HEK293 (cell line): ENCODE measurements around the gene DEAF1.

Source experiments
- EGR2 ChIP-seq: fragments of 450-650 bp; formaldehyde crosslinking; IDR thresholded peaks from 2 replicates; pipeline ENCODE4 v1.5.1; 2016; ENCODE audit warnings: low read depth, missing biosample characterization, missing genetic modification characterization
- KLF17 ChIP-seq: fragments of 450-650 bp; formaldehyde crosslinking; IDR thresholded peaks from 2 replicates; pipeline ENCODE4 v1.5.1; 2016; ENCODE audit warnings: missing biosample characterization, missing genetic modification characterization
- MYNN ChIP-seq: fragments of 450-650 bp; formaldehyde crosslinking; IDR thresholded peaks from 2 replicates; pipeline ENCODE4 v1.5.1; 2016; ENCODE audit warnings: missing biosample characterization, missing genetic modification characterization, borderline replicate concordance
- PRDM10 ChIP-seq: fragments of 450-650 bp; formaldehyde crosslinking; IDR thresholded peaks from 2 replicates; pipeline ENCODE4 v1.5.1; 2016; ENCODE audit warnings: missing biosample characterization, missing genetic modification characterization
- TRIM28 ChIP-seq: IDR thresholded peaks from 2 replicates; pipeline ENCODE4 v1.6.1; 2011; ENCODE audit warnings: low read length, control low read depth, borderline replicate concordance
- YY1 ChIP-seq: fragments of 450-650 bp; formaldehyde crosslinking; IDR thresholded peaks from 2 replicates; pipeline ENCODE4 v1.5.1; 2018; ENCODE audit warnings: missing biosample characterization, missing genetic modification characterization
- YY2 ChIP-seq: fragments of 450-650 bp; formaldehyde crosslinking; IDR thresholded peaks from 2 replicates; pipeline ENCODE4 v1.5.1; 2016; ENCODE audit warnings: missing biosample characterization, missing genetic modification characterization
- ZFP41 ChIP-seq: fragments of 450-650 bp; formaldehyde crosslinking; IDR thresholded peaks from 2 replicates; pipeline ENCODE4 v1.5.1; 2016; ENCODE audit warnings: missing biosample characterization, missing genetic modification characterization, borderline replicate concordance
- ZNF114 ChIP-seq: fragments of 450-650 bp; formaldehyde crosslinking; IDR thresholded peaks from 2 replicates; pipeline ENCODE4 v1.5.0; 2017; ENCODE audit warnings: missing biosample characterization, missing genetic modification characterization
- ZNF221 ChIP-seq: fragments of 450-650 bp; formaldehyde crosslinking; IDR thresholded peaks from 2 replicates; pipeline ENCODE4 v1.5.1; 2017; ENCODE audit warnings: missing biosample characterization, missing genetic modification characterization, borderline replicate concordance
- ZNF488 ChIP-seq: fragments of 450-650 bp; formaldehyde crosslinking; IDR thresholded peaks from 2 replicates; pipeline ENCODE4 v1.5.1; 2016; ENCODE audit warnings: missing biosample characterization, missing genetic modification characterization
- ZNF560 ChIP-seq: fragments of 450-650 bp; formaldehyde crosslinking; IDR thresholded peaks from 2 replicates; pipeline ENCODE4 v1.5.1; 2017; ENCODE audit warnings: missing biosample characterization, missing genetic modification characterization, borderline replicate concordance
- ZNF670 ChIP-seq: fragments of 450-650 bp; formaldehyde crosslinking; IDR thresholded peaks from 2 replicates; pipeline ENCODE4 v1.5.1; 2016; ENCODE audit warnings: missing biosample characterization, missing genetic modification characterization, low read depth
- TF ChIP-seq, protein P1 (sequence below): fragments of 450-650 bp; formaldehyde crosslinking; IDR thresholded peaks from 2 replicates; pipeline ENCODE4 v1.5.1; 2016; ENCODE audit warnings: missing biosample characterization, missing genetic modification characterization
- TF ChIP-seq, protein P2 (sequence below): fragments of 450-650 bp; formaldehyde crosslinking; IDR thresholded peaks from 2 replicates; pipeline ENCODE4 v1.5.1; 2016; ENCODE audit warnings: missing biosample characterization, missing genetic modification characterization
- TF ChIP-seq, protein P3 (sequence below): fragments of 450-650 bp; IDR thresholded peaks from 2 replicates; pipeline ENCODE4 v1.5.1; 2018; ENCODE audit warnings: missing biosample characterization, mild to moderate bottlenecking, missing genetic modification characterization
- TF ChIP-seq, protein P4 (sequence below): fragments of 450-650 bp; formaldehyde crosslinking; IDR thresholded peaks from 2 replicates; pipeline ENCODE4 v1.5.1; 2017; ENCODE audit warnings: missing biosample characterization, missing genetic modification characterization
- TF ChIP-seq, protein P5 (sequence below): fragments of 450-650 bp; formaldehyde crosslinking; IDR thresholded peaks from 2 replicates; pipeline ENCODE4 v1.5.1; 2016; ENCODE audit warnings: missing biosample characterization, missing genetic modification characterization
- TF ChIP-seq, protein P6 (sequence below): fragments of 450-650 bp; formaldehyde crosslinking; conservative IDR thresholded peaks from 2 replicates; pipeline ENCODE4 v1.5.1; 2016; ENCODE audit warnings: low read depth, missing biosample characterization, missing genetic modification characterization

DEAF1 gene

DNA sequence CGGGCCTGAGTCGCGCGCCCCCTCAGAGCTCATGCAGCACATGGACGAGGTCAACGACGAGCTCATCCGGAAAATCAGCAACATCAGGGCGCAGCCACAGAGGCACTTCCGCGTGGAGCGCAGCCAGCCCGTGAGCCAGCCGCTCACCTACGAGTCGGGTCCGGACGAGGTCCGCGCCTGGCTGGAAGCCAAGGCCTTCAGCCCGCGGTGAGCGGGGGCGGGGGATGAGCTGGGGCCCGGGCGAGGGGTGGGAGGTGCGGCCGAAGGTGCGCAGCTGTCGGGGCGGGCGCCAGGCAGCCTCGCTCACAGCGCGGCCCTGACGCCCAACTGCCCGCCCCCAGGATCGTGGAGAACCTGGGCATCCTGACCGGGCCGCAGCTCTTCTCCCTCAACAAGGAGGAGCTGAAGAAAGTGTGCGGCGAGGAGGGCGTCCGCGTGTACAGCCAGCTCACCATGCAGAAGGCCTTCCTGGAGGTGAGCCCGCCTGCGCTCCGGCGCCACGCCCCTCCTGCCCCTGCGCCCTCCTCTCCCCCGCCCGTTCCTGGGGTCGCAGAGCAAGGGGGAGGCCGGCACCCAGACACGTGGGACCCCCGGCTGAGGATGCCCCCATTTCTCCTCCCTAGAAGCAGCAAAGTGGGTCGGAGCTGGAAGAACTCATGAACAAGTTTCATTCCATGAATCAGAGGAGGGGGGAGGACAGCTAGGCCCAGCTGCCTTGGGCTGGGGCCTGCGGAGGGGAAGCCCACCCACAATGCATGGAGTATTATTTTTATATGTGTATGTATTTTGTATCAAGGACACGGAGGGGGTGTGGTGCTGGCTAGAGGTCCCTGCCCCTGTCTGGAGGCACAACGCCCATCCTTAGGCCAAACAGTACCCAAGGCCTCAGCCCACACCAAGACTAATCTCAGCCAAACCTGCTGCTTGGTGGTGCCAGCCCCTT, 31.5 kb upstream of the DEAF1 start (continued):
- TF ChIP-seq KLF17 (tag by site-specific recombination) (no peak), ZNF670 (tag by site-specific recombination) (no peak), MYNN (tag by site-specific recombination) (no peak), ZNF221 (tag by site-specific recombination) (no peak), TRIM28 (no peak), PRDM10 (tag by site-specific recombination) (no peak), EGR2 (tag by site-specific recombination) (peak; percentile 50), ZNF488 (no peak), ZNF114 (no peak), ZFP41 (tag by site-specific recombination) (no peak), YY2 (no peak), ZNF560 (no peak), YY1 (tag by site-specific recombination) (no peak)
- TF ChIP-seq, protein P1, sequence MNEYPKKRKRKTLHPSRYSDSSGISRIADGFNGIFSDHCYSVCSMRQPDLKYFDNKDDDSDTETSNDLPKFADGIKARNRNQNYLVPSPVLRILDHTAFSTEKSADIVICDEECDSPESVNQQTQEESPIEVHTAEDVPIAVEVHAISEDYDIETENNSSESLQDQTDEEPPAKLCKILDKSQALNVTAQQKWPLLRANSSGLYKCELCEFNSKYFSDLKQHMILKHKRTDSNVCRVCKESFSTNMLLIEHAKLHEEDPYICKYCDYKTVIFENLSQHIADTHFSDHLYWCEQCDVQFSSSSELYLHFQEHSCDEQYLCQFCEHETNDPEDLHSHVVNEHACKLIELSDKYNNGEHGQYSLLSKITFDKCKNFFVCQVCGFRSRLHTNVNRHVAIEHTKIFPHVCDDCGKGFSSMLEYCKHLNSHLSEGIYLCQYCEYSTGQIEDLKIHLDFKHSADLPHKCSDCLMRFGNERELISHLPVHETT (tag by site-specific recombination) = no peak
- TF ChIP-seq, protein P2, sequence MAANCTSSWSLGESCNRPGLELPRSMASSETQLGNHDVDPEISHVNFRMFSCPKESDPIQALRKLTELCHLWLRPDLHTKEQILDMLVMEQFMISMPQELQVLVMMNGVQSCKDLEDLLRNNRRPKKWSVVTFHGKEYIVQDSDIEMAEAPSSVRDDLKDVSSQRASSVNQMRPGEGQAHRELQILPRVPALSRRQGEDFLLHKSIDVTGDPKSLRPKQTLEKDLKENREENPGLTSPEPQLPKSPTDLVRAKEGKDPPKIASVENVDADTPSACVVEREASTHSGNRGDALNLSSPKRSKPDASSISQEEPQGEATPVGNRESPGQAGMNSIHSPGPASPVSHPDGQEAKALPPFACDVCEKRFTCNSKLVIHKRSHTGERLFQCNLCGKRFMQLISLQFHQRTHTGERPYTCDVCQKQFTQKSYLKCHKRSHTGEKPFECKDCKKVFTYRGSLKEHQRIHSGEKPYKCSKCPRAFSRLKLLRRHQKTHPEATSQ = no peak
- TF ChIP-seq, protein P3, sequence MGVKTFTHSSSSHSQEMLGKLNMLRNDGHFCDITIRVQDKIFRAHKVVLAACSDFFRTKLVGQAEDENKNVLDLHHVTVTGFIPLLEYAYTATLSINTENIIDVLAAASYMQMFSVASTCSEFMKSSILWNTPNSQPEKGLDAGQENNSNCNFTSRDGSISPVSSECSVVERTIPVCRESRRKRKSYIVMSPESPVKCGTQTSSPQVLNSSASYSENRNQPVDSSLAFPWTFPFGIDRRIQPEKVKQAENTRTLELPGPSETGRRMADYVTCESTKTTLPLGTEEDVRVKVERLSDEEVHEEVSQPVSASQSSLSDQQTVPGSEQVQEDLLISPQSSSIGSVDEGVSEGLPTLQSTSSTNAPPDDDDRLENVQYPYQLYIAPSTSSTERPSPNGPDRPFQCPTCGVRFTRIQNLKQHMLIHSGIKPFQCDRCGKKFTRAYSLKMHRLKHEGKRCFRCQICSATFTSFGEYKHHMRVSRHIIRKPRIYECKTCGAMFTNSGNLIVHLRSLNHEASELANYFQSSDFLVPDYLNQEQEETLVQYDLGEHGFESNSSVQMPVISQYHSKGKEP (tag by site-specific recombination) = no peak
- TF ChIP-seq, protein P4, sequence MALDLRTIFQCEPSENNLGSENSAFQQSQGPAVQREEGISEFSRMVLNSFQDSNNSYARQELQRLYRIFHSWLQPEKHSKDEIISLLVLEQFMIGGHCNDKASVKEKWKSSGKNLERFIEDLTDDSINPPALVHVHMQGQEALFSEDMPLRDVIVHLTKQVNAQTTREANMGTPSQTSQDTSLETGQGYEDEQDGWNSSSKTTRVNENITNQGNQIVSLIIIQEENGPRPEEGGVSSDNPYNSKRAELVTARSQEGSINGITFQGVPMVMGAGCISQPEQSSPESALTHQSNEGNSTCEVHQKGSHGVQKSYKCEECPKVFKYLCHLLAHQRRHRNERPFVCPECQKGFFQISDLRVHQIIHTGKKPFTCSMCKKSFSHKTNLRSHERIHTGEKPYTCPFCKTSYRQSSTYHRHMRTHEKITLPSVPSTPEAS = no peak
- TF ChIP-seq, protein P5, sequence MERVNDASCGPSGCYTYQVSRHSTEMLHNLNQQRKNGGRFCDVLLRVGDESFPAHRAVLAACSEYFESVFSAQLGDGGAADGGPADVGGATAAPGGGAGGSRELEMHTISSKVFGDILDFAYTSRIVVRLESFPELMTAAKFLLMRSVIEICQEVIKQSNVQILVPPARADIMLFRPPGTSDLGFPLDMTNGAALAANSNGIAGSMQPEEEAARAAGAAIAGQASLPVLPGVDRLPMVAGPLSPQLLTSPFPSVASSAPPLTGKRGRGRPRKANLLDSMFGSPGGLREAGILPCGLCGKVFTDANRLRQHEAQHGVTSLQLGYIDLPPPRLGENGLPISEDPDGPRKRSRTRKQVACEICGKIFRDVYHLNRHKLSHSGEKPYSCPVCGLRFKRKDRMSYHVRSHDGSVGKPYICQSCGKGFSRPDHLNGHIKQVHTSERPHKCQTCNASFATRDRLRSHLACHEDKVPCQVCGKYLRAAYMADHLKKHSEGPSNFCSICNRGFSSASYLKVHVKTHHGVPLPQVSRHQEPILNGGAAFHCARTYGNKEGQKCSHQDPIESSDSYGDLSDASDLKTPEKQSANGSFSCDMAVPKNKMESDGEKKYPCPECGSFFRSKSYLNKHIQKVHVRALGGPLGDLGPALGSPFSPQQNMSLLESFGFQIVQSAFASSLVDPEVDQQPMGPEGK (tag by site-specific recombination) = no peak
- TF ChIP-seq, protein P6, sequence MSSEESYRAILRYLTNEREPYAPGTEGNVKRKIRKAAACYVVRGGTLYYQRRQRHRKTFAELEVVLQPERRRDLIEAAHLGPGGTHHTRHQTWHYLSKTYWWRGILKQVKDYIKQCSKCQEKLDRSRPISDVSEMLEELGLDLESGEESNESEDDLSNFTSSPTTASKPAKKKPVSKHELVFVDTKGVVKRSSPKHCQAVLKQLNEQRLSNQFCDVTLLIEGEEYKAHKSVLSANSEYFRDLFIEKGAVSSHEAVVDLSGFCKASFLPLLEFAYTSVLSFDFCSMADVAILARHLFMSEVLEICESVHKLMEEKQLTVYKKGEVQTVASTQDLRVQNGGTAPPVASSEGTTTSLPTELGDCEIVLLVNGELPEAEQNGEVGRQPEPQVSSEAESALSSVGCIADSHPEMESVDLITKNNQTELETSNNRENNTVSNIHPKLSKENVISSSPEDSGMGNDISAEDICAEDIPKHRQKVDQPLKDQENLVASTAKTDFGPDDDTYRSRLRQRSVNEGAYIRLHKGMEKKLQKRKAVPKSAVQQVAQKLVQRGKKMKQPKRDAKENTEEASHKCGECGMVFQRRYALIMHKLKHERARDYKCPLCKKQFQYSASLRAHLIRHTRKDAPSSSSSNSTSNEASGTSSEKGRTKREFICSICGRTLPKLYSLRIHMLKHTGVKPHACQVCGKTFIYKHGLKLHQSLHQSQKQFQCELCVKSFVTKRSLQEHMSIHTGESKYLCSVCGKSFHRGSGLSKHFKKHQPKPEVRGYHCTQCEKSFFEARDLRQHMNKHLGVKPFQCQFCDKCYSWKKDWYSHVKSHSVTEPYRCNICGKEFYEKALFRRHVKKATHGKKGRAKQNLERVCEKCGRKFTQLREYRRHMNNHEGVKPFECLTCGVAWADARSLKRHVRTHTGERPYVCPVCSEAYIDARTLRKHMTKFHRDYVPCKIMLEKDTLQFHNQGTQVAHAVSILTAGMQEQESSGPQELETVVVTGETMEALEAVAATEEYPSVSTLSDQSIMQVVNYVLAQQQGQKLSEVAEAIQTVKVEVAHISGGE (tag by site-specific recombination) = no peak
